K562 (cell line): Measurements from ENCODE around the gene SHB. TPM values are rescaled to one million over a fixed set of nuclear protein-coding genes. Genes with fewer than 3 reads are reported as not detected.
A peak's percentile ranks its signal among the peaks of the same experiment; 100 is the strongest.

Source experiments
- ATAC-seq: fragments of 200-7000 bp; cut with Tn5 transposase; 3 replicates; pipeline ENCODE4 v1.9.1; 2020; ENCODE audit warnings: moderate library complexity
- BruUV-seq: library from RNA; stranded (reverse); fragments of 400-500 nt; replicated peaks from 2 replicates; lab custom pipeline; 2021; lab: Mats Ljungman, UMichigan
- CTCF ChIA-PET: fragments of 300-600 bp; formaldehyde crosslinking; extraction: SDS; loops from one replicate; lab custom pipeline; 2021; ENCODE audit warnings: low intra/inter-chr PET ratio; lab: Yijun Ruan, JAX
- POLR2A ChIA-PET: fragments of 300-600, 350-650 bp; sonication (Branson Sonifier 250); formaldehyde crosslinking; extraction: SDS; loops from one replicate; lab custom pipeline; 2021; ENCODE audit warnings: antibody characterized with exemption, inconsistent platforms; lab: Yijun Ruan, JAX
- DNase-seq, 4 experiments: peaks; one replicate each; pipeline versions ENCODE4 v3.0.0 to v3.0.0-alpha.2; 2011 to 2018; ENCODE audit warnings: low spot score in 3 of 4, mixed read lengths in 3 of 4; ENCODE audit errors: extremely low read depth in 1 of 4
- FAIRE-seq: peaks from 2 replicates; lab custom pipeline; 2011; peaks lifted over from hg19 to GRCh38; lab: Jason Lieb, UNC
- H2AFZ ChIP-seq: 2 replicates; pipeline ENCODE4 v1.6.0; 2011; ENCODE audit warnings: low read depth, low read length, control low read depth, inconsistent platforms
- H3K27ac ChIP-seq: fragments of 200-600 bp; 3 replicates; pipeline ENCODE4 v1.8.0; 2011; ENCODE audit warnings: low read depth, mild to moderate bottlenecking, control low read depth, inconsistent platforms, low read length, moderate library complexity, mixed read lengths; ENCODE audit errors: extremely low read depth
- H3K27me3 ChIP-seq, 2 experiments: fragments of 300-600 bp in 1 of 2; 2 replicates in 1 of 2; 3 replicates in 1 of 2; pipeline versions ENCODE4 v1.6.0 to v1.8.0; 2011; ENCODE audit warnings: inconsistent platforms in 2 of 2, low read length in 2 of 2, mild to moderate bottlenecking in 1 of 2, mixed read lengths in 1 of 2, moderate library complexity in 1 of 2; ENCODE audit not compliant: control insufficient read depth in 2 of 2, insufficient read depth in 2 of 2
- H3K36me3 ChIP-seq: fragments of 300-600 bp; 3 replicates; pipeline ENCODE4 v1.8.0; 2011; ENCODE audit warnings: mild to moderate bottlenecking, low read length, inconsistent platforms; ENCODE audit not compliant: control insufficient read depth, insufficient read depth
- H3K4me1 ChIP-seq, 2 experiments: fragments of 200-600 bp in 1 of 2; replicated peaks in 1 of 2; 2 replicates in 1 of 2; 3 replicates in 1 of 2; pipeline versions ENCODE4 v1.5.1 to v1.8.0; 2011; ENCODE audit warnings: inconsistent platforms in 2 of 2, low read length in 2 of 2, mild to moderate bottlenecking in 1 of 2, mixed read lengths in 1 of 2, moderate library complexity in 1 of 2; ENCODE audit not compliant: control insufficient read depth in 2 of 2, insufficient read depth in 2 of 2
- H3K4me2 ChIP-seq: 2 replicates; pipeline ENCODE4 v1.6.1; 2011; ENCODE audit warnings: low read length, control low read depth, inconsistent platforms, mixed read lengths; ENCODE audit not compliant: insufficient read depth
- H3K4me3 ChIP-seq: fragments of 200-600 bp; sonication (generic), shearing (Covaris generic); 2 replicates; pipeline ENCODE4 v1.5.1; 2016; ENCODE audit warnings: control low read depth, inconsistent platforms
- H3K79me2 ChIP-seq: fragments of 200-600 bp; 3 replicates; pipeline ENCODE4 v1.8.0; 2011; ENCODE audit warnings: low read length, inconsistent platforms; ENCODE audit not compliant: control insufficient read depth, insufficient read depth
- H3K9ac ChIP-seq, 2 experiments: 2 replicates each; pipeline versions ENCODE4 v1.6.0 to v1.6.1; 2011; ENCODE audit warnings: low read depth in 2 of 2, low read length in 2 of 2, control low read depth in 1 of 2, inconsistent platforms in 1 of 2, mild to moderate bottlenecking in 1 of 2, mixed read lengths in 1 of 2; ENCODE audit not compliant: insufficient read depth in 1 of 2
- H3K9me1 ChIP-seq: one replicate; pipeline ENCODE4 v1.6.0; 2011; ENCODE audit warnings: inconsistent platforms, mild to moderate bottlenecking, low read length, moderate library complexity; ENCODE audit not compliant: control insufficient read depth, insufficient read depth
- H3K9me3 ChIP-seq: replicated peaks from 2 replicates; pipeline ENCODE4 v1.5.1; 2011; ENCODE audit warnings: low read depth, low read length, inconsistent platforms; ENCODE audit not compliant: control insufficient read depth, insufficient read depth
- H4K20me1 ChIP-seq: replicated peaks from 2 replicates; pipeline ENCODE4 v1.6.1; 2011; ENCODE audit warnings: low read length, inconsistent platforms, mixed read lengths; ENCODE audit not compliant: control insufficient read depth, insufficient read depth
- FOSL1 ChIP-seq: fragments of 200-800 bp; sonication (Bioruptor generic); conservative IDR thresholded peaks from 2 replicates; pipeline ENCODE4 v1.6.1; 2016; ENCODE audit warnings: missing genetic modification characterization, missing compliant biosample characterization
- NCOA4 ChIP-seq: fragments of 450-650 bp; IDR thresholded peaks from 2 replicates; pipeline ENCODE4 v1.6.1; 2018; ENCODE audit warnings: mild to moderate bottlenecking; ENCODE audit not compliant: partially characterized antibody
- POLR2AphosphoS2 ChIP-seq: IDR thresholded peaks from 2 replicates; pipeline ENCODE4 v1.6.1; 2012; ENCODE audit warnings: low read length, improper control_type of control experiment
- ZNF408 ChIP-seq: fragments of 250-450 bp; sonication (Bioruptor Pico); IDR thresholded peaks from 2 replicates; pipeline ENCODE4 v1.4.0; 2020; ENCODE audit warnings: low read depth, mild to moderate bottlenecking, moderate library complexity
- WGBS: fragments of 100-300 bp; shearing (Covaris generic); methylation state at CpG from one replicate; pipeline ENCODE4 v1.1.6; 2016; ENCODE audit warnings: low coverage, mixed read lengths; ENCODE audit not compliant: insufficient coverage; ENCODE audit errors: missing lambda C conversion rate; 5-methylcytosine and 5-hydroxymethylcytosine counted together
- in situ Hi-C: fragments of 300-500 bp; cut with MboI; formaldehyde crosslinking; loops from 4 replicates; pipeline ENCODE4 v1.15.0; 2018; ENCODE audit warnings: inconsistent platforms, mixed read lengths
- intact Hi-C: fragments of 100-400 bp; cut with micrococcal nuclease; formaldehyde crosslinking; loops from 2 replicates; pipeline ENCODE4 v1.14.2; 2022
- polyA plus RNA-seq, 8 experiments: library from polyadenylated mRNA; depleted of rRNA in 4 of 8; stranded (reverse) in 5 of 8; unstranded in 3 of 8; fragments of >200 nt; fragmentation: Nextera tagmentation in 2 of 8; fragmentation: Illumina TruSeq in 1 of 8; extraction: Ambion mirVana in 2 of 8; extraction: Trizol in 1 of 8; gene quantifications; 2 replicates each; pipeline versions ENCODE4 v1.2.1 to v1.2.3, GENCODE V29; 2011 to 2014; ENCODE audit warnings: inconsistent platforms in 1 of 8, missing spikeins in 1 of 8
- total RNA-seq, 7 experiments: library from RNA; depleted of rRNA in 6 of 7; stranded (reverse); fragments of >200 nt in 6 of 7; fragmentation: Illumina TruSeq in 2 of 7; extraction: Trizol in 2 of 7; gene quantifications; 2 replicates each; pipeline versions ENCODE4 v1.2.1 to v1.2.3, GENCODE V29; 2011 to 2021; ENCODE audit warnings: low replicate concordance in 1 of 7
- TF ChIP-seq, protein P1 (sequence below), 2 experiments: fragments of 450-650 bp; IDR thresholded peaks; 2 replicates each; pipeline ENCODE4 v1.6.1; 2016; ENCODE audit warnings: mild to moderate bottlenecking in 2 of 2, borderline replicate concordance in 1 of 2, low read depth in 1 of 2, moderate library complexity in 1 of 2
- TF ChIP-seq, protein P2 (sequence below): fragments of 450-650 bp; IDR thresholded peaks from 2 replicates; pipeline ENCODE4 v1.6.1; 2014; ENCODE audit warnings: low read depth, mild to moderate bottlenecking, moderate library complexity, borderline replicate concordance

SHB gene
- total and polyA plus RNA-seq, 9 of the 15 experiments (the other 6 are each of a cell fraction or from before 2014, with no cell fraction given): 0.78 to 16.0 (median 5.3) TPM

DNA sequence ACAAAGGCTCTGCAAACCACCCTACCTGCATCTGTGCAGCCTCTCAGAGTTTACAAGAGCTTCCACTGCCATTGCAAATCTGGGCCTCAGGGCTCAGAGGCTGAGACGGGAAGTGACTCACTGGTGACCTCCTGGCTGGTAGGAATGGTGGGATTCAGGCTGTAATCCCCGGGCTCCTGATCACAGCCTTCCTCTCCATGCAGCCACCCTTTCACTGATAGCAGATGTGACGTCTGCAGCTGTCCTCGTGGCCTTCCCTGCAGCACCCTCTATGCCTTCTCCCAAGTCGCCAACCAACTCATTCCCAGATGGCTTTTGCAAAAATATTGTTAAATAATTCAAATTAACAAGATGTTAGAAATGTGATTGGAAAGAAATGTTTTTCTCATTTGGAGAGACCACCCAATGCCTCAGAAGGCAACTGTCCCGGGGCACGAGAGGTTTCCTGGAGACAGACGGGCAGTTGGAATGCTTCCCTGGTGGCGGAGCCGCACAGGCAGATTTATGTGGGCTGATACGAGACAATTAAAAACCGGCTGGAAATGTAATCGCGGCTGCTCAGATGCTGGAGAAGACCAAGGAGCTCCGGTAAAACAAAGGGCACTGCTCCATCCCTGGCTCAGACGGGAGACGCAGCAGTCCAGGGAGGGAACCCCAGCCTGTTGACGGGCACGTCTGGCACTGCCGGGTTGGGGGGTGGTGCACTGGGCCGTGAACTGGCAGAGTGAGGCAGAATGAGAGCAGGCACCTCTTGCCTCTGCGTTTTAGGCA lies 130.7 kb downstream of the SHB start (continued):
- TF ChIP-seq ZNF408: no peak

DNA sequence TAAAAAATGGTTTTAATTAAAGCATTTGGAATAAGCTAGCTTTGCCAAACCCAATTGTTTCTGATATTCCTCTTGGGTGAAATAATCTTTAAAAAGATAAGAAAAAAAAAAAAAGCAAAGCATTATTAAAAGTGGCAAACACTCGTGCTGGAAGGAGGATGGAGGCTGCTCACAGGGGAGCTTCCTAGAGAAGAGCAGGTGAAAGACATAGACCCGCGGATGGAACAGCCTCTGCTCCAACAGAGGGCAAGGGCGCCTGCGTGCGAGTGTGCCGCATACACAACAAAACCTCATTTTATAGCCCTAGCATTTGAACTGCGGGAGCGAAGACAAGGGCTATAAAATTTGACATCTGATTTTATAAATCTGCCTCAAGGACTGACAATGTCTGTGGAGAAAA lies 131.7 kb downstream of the SHB start:
- in situ Hi-C loops: no loop called here

More for the DNA sequence above, 131.7 kb downstream of the SHB start:
- 77% methylated on average over 9 of the region's 9 CpGs for WGBS
- FAIRE-seq (no peak), DNase-seq (no peak), ATAC-seq (no peak)
- 0 out of 2 replicates have a peak, but pooled peaks cover 4% of the 10 kb centered on the region for H4K20me1 ChIP-seq
- no peaks in the 10 kb centered on the region for H3K9me1 ChIP-seq
- no peaks in the 10 kb centered on the region for H3K79me2 ChIP-seq
- peak overlapping the region in 1 of 2 experiments; percentile 66; a peak in 1 of 4 replicates for H3K9ac ChIP-seq
- H3K27ac ChIP-seq: peak overlapping the region; percentile 26; the same call in 1 of the 3 replicates
- BruUV-seq: no TSS peak
- no peaks in the 10 kb centered on the region for H3K36me3 ChIP-seq
- ChIA-PET CTCF (no interaction called here), POLR2A (interaction anchor here (0.7 to 1.6 kb wide), 5 partner anchors 10 to 129 kb away, joined by 3 to 9 read pairs (median 6); no protein-coding TSS in a partner anchor)
- peaks cover 17 to 20% of the 10 kb centered on the region in 2 experiments for H3K4me1 ChIP-seq
- no peak overlapping the region for H3K4me2 ChIP-seq
- no peak overlapping the region; the same call in 1 of the 2 replicates for H2AFZ ChIP-seq
- H3K4me3 ChIP-seq: no peak overlapping the region
- no peaks in the 10 kb centered on the region for H3K27me3 ChIP-seq
- intact Hi-C loops: no loop called here
- no peak for TF ChIP-seq NCOA4
- no peak for TF ChIP-seq POLR2AphosphoS2
- TF ChIP-seq FOSL1 (tag): 0 out of 2 replicates have a peak, but pooled peaks have one; percentile 1
- TF ChIP-seq, protein P1, sequence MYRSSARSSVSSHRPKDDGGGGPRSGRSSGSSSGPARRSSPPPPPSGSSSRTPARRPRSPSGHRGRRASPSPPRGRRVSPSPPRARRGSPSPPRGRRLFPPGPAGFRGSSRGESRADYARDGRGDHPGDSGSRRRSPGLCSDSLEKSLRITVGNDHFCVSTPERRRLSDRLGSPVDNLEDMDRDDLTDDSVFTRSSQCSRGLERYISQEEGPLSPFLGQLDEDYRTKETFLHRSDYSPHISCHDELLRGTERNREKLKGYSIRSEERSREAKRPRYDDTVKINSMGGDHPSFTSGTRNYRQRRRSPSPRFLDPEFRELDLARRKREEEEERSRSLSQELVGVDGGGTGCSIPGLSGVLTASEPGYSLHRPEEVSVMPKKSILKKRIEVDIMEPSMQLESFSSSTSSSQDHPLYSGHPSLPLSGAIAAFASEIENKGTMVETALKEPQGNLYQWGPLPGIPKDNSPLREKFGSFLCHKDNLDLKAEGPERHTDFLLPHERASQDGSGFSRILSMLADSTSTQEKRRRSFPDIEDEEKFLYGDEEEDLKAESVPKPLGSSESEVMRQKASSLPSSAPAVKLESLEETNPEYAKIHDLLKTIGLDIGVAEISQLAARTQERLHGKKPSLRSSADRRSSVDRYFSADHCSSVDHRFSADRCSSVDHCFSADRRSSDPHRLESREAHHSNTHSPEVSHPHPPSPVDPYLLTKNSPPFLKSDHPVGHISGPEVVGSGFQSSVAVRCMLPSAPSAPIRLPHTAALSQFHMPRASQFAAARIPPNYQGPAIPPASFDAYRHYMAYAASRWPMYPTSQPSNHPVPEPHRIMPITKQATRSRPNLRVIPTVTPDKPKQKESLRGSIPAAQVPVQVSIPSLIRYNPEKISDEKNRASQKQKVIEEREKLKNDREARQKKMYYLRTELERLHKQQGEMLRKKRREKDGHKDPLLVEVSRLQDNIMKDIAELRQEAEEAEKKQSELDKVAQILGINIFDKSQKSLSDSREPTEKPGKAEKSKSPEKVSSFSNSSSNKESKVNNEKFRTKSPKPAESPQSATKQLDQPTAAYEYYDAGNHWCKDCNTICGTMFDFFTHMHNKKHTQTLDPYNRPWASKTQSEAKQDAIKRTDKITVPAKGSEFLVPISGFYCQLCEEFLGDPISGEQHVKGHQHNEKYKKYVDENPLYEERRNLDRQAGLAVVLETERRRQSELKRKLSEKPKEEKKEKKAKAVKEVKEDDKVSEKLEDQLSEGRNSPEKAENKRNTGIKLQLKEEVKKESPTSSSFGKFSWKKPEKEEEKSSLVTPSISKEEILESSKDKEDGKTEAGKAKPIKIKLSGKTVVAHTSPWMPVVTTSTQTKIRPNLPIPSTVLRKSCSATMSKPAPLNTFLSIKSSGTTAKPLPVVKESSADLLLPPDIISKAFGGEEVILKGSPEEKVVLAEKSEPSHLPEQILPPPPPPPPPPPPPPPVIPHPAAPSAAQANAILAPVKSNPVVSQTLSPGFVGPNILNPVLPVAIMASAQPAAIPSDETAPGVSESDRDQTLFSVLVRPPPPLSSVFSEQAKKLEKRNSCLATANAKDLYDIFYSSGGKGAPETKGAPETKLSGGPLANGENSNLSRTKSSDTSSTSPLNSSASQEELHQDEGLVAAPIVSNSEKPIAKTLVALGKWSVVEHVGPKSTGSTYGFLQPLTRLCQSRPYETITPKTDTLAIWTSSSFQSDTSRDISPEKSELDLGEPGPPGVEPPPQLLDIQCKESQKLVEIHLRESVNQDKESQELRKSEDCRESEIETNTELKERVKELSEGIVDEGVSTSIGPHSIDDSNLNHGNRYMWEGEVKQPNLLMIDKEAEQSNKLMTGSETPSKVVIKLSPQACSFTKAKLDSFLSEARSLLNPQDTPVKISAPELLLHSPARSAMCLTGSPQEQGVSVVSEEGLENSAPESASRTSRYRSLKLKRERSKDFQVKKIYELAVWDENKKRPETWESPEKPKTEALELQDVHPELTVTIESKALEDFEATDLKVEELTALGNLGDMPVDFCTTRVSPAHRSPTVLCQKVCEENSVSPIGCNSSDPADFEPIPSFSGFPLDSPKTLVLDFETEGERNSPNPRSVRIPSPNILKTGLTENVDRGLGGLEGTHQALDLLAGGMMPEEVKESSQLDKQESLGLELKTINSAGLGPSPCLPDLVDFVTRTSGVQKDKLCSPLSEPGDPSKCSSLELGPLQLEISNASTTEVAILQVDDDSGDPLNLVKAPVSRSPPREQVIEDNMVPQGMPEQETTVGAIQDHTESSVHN (IDR thresholded peaks at IDR 0.05; ENCODE audit: borderline replicate concordance in 1 of 2, low read depth in 1 of 2): 0 out of 4 replicates have a peak, but pooled peaks of 1 of the 2 experiments have one; percentile 11
- TF ChIP-seq, protein P2, sequence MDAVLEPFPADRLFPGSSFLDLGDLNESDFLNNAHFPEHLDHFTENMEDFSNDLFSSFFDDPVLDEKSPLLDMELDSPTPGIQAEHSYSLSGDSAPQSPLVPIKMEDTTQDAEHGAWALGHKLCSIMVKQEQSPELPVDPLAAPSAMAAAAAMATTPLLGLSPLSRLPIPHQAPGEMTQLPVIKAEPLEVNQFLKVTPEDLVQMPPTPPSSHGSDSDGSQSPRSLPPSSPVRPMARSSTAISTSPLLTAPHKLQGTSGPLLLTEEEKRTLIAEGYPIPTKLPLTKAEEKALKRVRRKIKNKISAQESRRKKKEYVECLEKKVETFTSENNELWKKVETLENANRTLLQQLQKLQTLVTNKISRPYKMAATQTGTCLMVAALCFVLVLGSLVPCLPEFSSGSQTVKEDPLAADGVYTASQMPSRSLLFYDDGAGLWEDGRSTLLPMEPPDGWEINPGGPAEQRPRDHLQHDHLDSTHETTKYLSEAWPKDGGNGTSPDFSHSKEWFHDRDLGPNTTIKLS: 0 out of 2 replicates have a peak, but pooled peaks have one; percentile 3
- TF ChIP-seq, all 486 proteins: peak for 3
- H3K9me3 ChIP-seq: no peaks in the 10 kb centered on the region
